HG03354 (cell line): ENCODE measurements around the gene OGFR.

Experiments
- ATAC-seq: cut with Tn5 transposase; IDR thresholded peaks from one replicate; pipeline ENCODE4 v1.9.1; 2021; ENCODE audit warnings: mild to moderate bottlenecking; ENCODE audit not compliant: unreplicated experiment, poor library complexity, severe bottlenecking

Gene OGFR, protein sequence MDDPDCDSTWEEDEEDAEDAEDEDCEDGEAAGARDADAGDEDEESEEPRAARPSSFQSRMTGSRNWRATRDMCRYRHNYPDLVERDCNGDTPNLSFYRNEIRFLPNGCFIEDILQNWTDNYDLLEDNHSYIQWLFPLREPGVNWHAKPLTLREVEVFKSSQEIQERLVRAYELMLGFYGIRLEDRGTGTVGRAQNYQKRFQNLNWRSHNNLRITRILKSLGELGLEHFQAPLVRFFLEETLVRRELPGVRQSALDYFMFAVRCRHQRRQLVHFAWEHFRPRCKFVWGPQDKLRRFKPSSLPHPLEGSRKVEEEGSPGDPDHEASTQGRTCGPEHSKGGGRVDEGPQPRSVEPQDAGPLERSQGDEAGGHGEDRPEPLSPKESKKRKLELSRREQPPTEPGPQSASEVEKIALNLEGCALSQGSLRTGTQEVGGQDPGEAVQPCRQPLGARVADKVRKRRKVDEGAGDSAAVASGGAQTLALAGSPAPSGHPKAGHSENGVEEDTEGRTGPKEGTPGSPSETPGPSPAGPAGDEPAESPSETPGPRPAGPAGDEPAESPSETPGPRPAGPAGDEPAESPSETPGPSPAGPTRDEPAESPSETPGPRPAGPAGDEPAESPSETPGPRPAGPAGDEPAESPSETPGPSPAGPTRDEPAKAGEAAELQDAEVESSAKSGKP

GRCh38 chr20:62804627-62805154, at the start of gene OGFR:
TSS of gene OGFR (plus strand) at chr20:62804835. CDS start at chr20:62804860, 25 bp downstream.
- peak; percentile 56 for ATAC-seq

DNA sequence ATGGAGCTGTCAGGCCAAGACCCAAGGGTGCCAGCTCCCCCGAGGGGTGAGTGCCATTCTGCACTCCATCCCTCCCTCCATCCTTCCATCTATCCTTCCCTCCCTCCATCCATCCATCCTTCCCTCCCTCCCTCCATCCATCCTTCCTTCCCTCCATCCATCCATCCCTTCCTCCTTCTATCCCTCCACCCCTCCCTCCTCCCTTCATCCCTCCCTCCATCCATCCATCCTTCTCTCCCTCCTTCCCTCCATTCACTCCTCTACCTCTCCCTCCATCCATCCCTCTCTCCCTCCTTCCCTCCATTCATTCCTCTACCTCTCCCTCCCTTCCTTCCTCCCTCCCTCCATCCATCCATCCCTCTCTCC, 49.7 kb upstream of the OGFR start:
- ATAC-seq: no peak

DNA sequence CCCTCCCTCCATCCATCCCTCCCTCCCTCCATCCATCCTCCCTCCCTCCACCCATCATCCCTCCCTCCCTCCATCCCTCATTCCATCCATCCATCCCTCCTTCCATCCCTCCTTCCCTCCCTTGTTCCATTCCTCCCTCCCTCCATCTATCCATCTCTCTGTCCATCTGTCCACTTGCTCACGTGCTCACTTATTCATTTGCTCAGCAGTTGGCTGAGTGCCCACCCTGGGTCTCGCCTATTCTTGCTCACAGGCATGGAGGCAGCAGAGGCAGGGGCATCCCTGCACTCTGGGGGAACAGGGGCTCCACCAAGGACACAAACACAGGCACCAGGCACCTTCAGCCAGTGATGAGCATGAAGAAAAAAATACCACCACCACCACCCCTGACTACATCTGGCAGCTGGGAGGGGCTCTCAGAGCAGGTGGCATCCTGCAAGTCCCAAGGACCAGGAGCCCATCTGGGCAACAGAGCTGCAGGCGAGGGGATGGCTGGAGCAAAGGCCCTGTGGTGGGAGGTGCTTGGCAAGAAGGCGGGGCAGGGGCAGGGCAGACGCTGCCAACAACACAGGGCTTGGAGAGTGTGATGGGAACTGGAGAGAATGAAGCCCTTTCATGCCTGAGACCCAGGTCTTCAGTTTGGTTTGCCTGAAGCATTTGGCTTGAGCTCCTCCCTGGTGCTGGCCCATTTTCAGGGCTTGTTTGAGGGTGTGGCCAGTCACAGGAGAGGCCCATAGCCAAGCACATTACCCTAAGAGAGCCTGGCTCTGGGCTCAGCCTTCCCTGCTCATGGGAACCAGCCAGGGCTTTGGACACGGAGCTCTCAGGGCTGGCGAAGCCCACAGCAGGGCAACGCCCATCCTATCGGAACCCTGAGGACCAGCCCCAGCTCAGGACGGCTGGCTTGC, 48.6 kb upstream of the OGFR start:
- no peak for ATAC-seq

GRCh38 chr20:62758226-62758912, 46.3 kb upstream of the OGFR start:
- ATAC-seq: no peak

GRCh38 chr20:62759981-62760431, 44.6 kb upstream of the OGFR start:
- no peak for ATAC-seq

DNA sequence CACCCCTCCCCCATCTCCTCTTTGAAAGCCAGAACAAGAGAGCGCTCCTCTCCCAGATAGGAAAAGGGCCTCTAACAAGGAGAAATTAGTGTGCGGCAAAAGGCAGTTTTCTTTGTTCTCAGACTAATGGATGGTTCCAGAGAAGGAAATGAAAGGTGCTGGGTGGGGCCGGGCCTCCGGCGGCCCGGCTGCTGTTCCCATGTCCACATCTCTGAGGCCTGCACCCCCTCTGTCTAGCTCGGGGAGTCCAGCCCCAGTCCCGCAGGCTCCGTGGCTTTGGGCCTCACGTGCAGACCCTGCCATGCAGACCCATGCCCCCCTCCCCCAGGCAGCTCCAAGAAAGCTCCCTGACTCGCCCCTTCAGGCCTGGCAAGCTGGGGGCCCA, 44.2 kb upstream of the OGFR start:
- no peak for ATAC-seq

DNA sequence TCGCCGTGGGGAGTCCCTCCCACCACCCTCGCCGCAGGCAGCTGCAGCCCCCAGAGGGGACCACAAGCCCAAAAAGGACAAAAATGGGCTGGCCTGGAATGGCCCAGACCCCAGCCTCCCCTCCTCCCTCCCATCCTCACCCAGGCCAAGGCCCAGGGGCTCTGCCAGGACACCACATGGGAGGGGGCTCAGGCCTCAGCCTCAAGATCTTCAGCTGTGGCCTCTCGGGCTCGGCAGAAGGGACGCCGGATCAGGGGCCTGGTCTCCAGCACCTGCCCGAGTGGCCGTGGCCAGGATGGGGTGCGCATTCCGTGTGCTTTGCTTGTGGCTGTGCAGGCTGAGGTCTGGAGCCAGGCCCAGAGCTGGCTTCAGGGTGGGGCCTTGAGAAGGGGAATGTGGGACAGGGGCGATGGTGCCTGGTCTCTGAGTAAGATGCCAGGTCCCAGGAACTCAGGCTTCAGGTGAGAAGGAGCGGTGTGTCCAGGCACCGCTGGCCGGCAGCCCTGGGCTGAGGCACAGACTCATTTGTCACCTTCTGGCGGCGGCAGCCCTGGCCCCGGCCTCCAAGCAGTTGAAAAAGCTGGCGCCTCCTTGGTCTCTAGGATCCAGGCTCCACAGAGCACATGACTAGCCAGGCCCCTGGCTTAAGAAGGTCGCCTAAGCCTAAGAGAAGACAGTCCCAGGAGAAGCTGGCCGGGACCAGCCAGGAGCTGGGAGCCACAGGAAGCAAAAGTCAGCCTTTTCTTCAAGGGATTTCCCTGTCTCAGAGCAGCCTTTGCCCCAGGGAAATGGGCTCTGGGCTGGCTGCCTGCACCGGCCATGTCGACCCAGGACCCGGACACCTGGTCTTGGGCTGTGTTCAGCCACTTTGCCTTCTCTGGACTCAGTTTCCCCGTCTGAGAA, 43.5 kb upstream of the OGFR start:
- no peak for ATAC-seq

- ATAC-seq: no peak
Observed at GRCh38 chr20:62761759-62762131, 42.9 kb upstream of the OGFR start.

GRCh38 chr20:62762376-62762775, 42.3 kb upstream of the OGFR start:
- no peak for ATAC-seq

GRCh38 chr20:62762801-62763368, 41.8 kb upstream of the OGFR start:
- ATAC-seq: no peak

DNA sequence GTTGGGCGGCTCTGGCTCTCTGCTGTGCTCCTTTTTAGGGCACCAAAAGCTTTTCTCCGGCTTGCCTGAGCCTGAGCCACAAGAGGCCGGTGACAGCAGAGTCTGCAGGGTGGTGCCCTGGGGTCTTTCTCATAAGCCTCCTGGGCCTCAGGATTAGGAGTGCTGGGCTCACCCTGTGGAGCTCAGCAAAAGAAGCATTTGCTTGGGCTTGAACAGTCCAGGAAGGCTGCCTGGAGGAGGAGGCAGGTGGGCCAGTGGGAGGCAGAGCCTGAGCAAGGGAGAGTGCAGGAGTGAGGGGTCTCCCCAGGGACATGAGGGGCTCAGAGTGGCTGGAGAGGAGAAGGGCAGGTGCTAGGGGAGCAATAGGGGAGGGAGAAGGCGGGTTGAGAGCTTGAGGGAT, 41.2 kb upstream of the OGFR start:
- no peak for ATAC-seq

- ATAC-seq: no peak
Observed at GRCh38 chr20:62764156-62764935, 40.3 kb upstream of the OGFR start.

- no peak for ATAC-seq
Observed at GRCh38 chr20:62765021-62765420, 39.6 kb upstream of the OGFR start.

GRCh38 chr20:62765432-62766070, 39.1 kb upstream of the OGFR start:
- ATAC-seq: no peak

DNA sequence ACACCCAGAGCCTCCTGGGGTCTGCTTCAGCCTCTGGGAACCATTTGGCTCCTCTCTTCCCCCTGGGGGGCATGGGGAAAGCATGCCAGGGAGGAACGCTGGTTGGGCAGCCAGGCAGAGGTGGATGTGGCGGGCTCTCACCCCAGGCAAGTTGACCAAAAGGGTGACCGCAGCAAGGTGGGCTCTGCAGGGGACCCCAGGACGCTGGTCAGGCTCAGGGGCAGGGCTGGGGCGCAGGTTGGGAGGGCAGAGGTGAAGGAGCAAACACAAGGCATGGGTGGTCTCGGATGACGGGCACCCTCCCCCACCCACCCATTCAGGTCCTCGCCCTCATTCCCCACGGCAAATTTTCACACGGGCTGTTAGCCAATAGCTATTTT, 38.6 kb upstream of the OGFR start:
- ATAC-seq: no peak

GRCh38 chr20:62766716-62767115, 37.9 kb upstream of the OGFR start:
- ATAC-seq: no peak

DNA sequence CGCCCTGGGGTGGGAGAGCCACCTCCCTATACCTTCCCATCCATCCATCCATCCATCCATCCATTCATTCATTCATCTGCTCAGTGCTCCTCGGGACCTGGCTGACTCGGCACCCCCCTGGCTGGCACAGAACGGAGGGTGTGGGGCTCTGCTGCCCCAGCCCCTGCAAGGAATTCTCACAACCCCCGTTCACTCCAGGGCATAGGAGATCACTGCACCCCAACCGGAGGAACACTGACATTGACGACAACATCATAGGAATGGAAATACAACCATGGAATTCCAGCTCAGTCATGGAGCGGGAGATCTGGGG, 36.4 kb upstream of the OGFR start:
- no peak for ATAC-seq
